Measurements from ENCODE around the gene DSTYK.

DNA sequence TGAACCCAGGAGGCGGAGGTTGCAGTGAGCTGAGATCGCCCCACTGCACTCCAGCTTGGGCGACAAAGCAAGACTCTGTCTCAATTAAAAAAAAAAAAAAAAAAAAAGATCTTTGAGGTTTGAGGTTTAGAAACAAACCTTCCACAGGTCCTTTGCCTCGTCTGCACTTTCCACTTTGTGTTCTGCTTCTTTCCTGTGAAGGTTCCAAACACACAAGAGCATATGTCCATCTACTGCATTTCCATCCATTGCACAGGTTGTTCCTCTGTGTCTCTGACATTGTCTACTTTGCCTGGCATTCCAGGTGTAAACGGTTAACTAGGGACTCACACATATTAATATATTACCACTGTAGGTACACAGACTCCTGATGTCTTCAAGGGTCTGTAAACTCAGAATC, 40.1 kb downstream of the DSTYK start:
- TF ChIP-seq CTCF (IDR thresholded peaks at IDR 0.05) (no peak), POLR2A (IDR thresholded peaks at IDR 0.05) (no peak)

Data from thyroid gland (tissue), 4 donors.